Suprapubic skin (tissue), 4 donors: Measurements from ENCODE around the gene TRPM2. TPM values are rescaled to one million over a fixed set of nuclear protein-coding genes. Genes with fewer than 3 reads are reported as not detected.
"Not testable (repeated sequence)": the region's sequence is repeated elsewhere in the genome, so short reads cannot be mapped to it uniquely, and the experiment has no call there.

Experiments
- DNase-seq, 2 donors: peaks; one replicate each; pipeline ENCODE4 v3.0.0-alpha.2; 2019; ENCODE audit warnings: low spot score in 2 of 2
- H3K27ac ChIP-seq: fragments of 200-600 bp; sonication (generic); one replicate; pipeline ENCODE4 v1.5.1; 2019
- H3K27me3 ChIP-seq: fragments of 200-600 bp; sonication (generic); one replicate; pipeline ENCODE4 v1.5.1; 2019
- H3K36me3 ChIP-seq: fragments of 200-600 bp; sonication (generic); one replicate; pipeline ENCODE4 v1.5.1; 2019
- H3K4me1 ChIP-seq: fragments of 200-600 bp; sonication (generic); one replicate; pipeline ENCODE4 v1.5.1; 2019
- H3K4me3 ChIP-seq: fragments of 200-600 bp; sonication (generic); one replicate; pipeline ENCODE4 v1.5.1; 2019; ENCODE audit warnings: mild to moderate bottlenecking
- H3K9me3 ChIP-seq: fragments of 200-600 bp; sonication (generic); one replicate; pipeline ENCODE4 v1.5.1; 2019
- CTCF ChIP-seq, 2 donors: fragments of 200-600 bp in 1 of 2; fragments of 450-650 bp in 1 of 2; sonication (generic) in 1 of 2; IDR thresholded peaks; one replicate each; pipeline ENCODE4 v1.5.1; 2016 to 2019; ENCODE audit warnings: antibody characterized with exemption in 2 of 2, mild to moderate bottlenecking in 1 of 2, moderate library complexity in 1 of 2
- EP300 ChIP-seq: sonication (generic); formaldehyde crosslinking; IDR thresholded peaks from one replicate; pipeline ENCODE4 v1.6.1; 2017; ENCODE audit warnings: antibody characterized with exemption
- POLR2A ChIP-seq, 2 donors: fragments of 450-650 bp; IDR thresholded peaks; one replicate each; pipeline ENCODE4 v1.6.1; 2017; ENCODE audit warnings: antibody characterized with exemption in 2 of 2, mild to moderate bottlenecking in 2 of 2, moderate library complexity in 2 of 2
- POLR2AphosphoS5 ChIP-seq, 3 donors: sonication (generic); formaldehyde crosslinking; IDR thresholded peaks; one replicate each; pipeline ENCODE4 v1.6.1; 2017; ENCODE audit warnings: antibody characterized with exemption in 3 of 3
- WGBS: methylation state at CpG from one replicate; pipeline ENCODE4 v1.1.5; 2018; 5-methylcytosine and 5-hydroxymethylcytosine counted together
- total RNA-seq, 4 donors: library from RNA; depleted of rRNA; stranded (reverse); fragments of >200 nt; gene quantifications; one replicate each; pipeline ENCODE4 v1.1.0, GENCODE V29; 2016

TRPM2 gene
- total RNA-seq, 4 donors from 2014 or later = 2.5 to 4.2 (median 3.2) TPM

GRCh38 chr21:44402323-44403105, 49.1 kb downstream of the TRPM2 start:
- 83% methylated on average over 2 of the region's 17 CpGs for WGBS
- Histone ChIP-seq H3K27me3 (no peaks in the 10 kb centered on the region), H3K36me3 (no peaks in the 10 kb centered on the region), H3K4me1 (no peaks in the 10 kb centered on the region), H3K4me3 (no peak overlapping the region), H3K9me3 (no peaks in the 10 kb centered on the region), H3K27ac (no peak overlapping the region)
- DNase-seq = peak in 1 of 2 donors; percentile 77
- TF ChIP-seq EP300 = no peak
- TF ChIP-seq POLR2AphosphoS5 (IDR thresholded peaks at IDR 0.05) = no peak
- TF ChIP-seq POLR2A (IDR thresholded peaks at IDR 0.05) = no peak
- no peak for TF ChIP-seq CTCF (IDR thresholded peaks at IDR 0.05)

DNA sequence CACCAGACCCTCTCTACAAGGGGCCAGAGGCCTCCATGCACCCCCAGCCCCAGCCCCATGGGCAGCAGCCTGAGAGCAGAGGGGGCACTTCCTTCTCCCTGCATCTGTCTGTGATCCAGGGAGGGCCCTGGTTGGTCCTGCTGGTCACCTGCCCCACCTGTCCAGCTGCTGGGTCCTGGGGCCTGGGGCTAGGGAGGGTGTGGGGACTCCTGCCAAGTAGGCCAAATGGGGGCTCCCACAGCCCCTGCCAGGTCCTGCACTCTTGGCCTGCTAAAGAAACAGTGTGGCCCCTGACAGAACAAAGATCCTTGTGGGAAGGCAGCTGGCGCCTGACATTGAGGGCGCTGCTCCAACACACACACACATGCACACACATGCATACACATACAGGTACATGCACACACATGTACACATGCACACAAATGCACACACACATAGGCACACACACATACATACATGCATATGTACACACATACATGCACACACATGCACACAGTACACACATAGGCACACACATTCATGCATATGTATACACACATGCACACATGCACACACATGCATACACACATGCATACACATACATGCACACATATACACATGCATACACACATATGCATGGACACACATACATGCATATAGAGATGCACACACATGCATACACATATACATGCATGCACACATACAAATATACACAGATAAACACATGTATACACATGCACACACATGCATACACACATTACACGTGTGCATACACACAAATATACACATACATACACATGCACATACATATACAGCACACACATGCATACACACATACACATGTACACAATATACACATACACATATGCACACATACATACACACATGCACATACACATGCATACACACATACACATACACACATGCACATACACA, 49.9 kb downstream of the TRPM2 start:
- WGBS = 94% methylated on average over 3 of the region's 3 CpGs
- Histone ChIP-seq H3K36me3 (no peaks in the 10 kb centered on the region), H3K27me3 (no peaks in the 10 kb centered on the region), H3K4me3 (no peak overlapping the region), H3K9me3 (no peaks in the 10 kb centered on the region), H3K27ac (no peak overlapping the region), H3K4me1 (no peaks in the 10 kb centered on the region)
- TF ChIP-seq EP300 (no peak), POLR2AphosphoS5 (IDR thresholded peaks at IDR 0.05) (no peak)
- no peak for DNase-seq

DNA sequence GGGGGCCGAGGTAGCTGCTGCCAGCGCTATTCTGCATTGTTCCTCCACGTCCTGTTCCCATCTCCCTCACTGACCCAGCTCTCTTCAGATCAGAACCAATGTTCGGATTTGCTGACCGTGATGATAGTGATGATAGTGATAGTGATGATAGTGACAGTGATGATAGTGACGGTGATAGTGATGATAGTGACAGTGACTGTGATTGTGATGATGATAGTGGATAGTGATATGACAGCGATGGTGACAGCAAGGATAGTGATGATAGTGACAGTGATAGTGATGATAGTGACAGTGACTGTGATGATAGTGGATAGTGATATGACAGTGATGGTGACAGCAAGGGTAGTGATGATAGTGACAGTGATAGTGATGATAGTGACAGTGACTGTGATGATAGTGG, 51.1 kb downstream of the TRPM2 start:
- not testable (repeated sequence) for H3K36me3 ChIP-seq, H3K4me3 ChIP-seq, H3K27me3 ChIP-seq, H3K4me1 ChIP-seq, DNase-seq, H3K9me3 ChIP-seq, H3K27ac ChIP-seq
- 93% methylated on average over 7 of the region's 7 CpGs for WGBS

GRCh38 chr21:44405091-44405947, 51.9 kb downstream of the TRPM2 start:
- Histone ChIP-seq H3K27ac (no peak overlapping the region), H3K36me3 (no peaks in the 10 kb centered on the region), H3K27me3 (no peaks in the 10 kb centered on the region), H3K4me1 (no peaks in the 10 kb centered on the region), H3K4me3 (no peak overlapping the region), H3K9me3 (no peaks in the 10 kb centered on the region)
- TF ChIP-seq POLR2AphosphoS5 (IDR thresholded peaks at IDR 0.05) (no peak), CTCF (IDR thresholded peaks at IDR 0.05) (no peak), POLR2A (IDR thresholded peaks at IDR 0.05) (no peak), EP300 (no peak)
- WGBS = 75% methylated on average over 20 of the region's 34 CpGs
- DNase-seq = no peak

- Histone ChIP-seq H3K4me3 (no peak overlapping the region), H3K27ac (no peak overlapping the region), H3K9me3 (no peaks in the 10 kb centered on the region), H3K27me3 (no peaks in the 10 kb centered on the region), H3K36me3 (no peaks in the 10 kb centered on the region), H3K4me1 (no peaks in the 10 kb centered on the region)
- no peak for DNase-seq
- TF ChIP-seq POLR2A (IDR thresholded peaks at IDR 0.05) = no peak
- no peak for TF ChIP-seq POLR2AphosphoS5 (IDR thresholded peaks at IDR 0.05)
- TF ChIP-seq CTCF (IDR thresholded peaks at IDR 0.05) = no peak
- TF ChIP-seq EP300 = no peak
- 80% methylated on average over 24 of the region's 37 CpGs for WGBS
Measured at GRCh38 chr21:44405948-44406872, 52.8 kb downstream of the TRPM2 start.
